ENCODE data around the gene TGOLN2. TPM values are rescaled to one million over a fixed set of nuclear protein-coding genes. Genes with fewer than 3 reads are reported as not detected.

TGOLN2 gene
- total and polyA plus RNA-seq, 4 donors = 56.7 to 114 (median 67.5) TPM

- H3K4me1 ChIP-seq (ENCODE audit: control insufficient read depth in 4 of 4, insufficient read depth in 4 of 4, low read length in 3 of 4) = no peaks in the 10 kb centered on the region
- no peak overlapping the region for H3K27ac ChIP-seq (ENCODE audit: low read depth in 1 of 2, low read length in 2 of 2)
- no peak for DNase-seq (ENCODE audit: low spot score)
- WGBS = 96% methylated on average over 11 of the region's 11 CpGs
- no peak overlapping the region for H3K4me3 ChIP-seq (ENCODE audit: low read depth in 1 of 3, low read length in 3 of 3)
- H3K9me3 ChIP-seq (ENCODE audit: control insufficient read depth in 4 of 4, low read length in 3 of 4) = no peaks in the 10 kb centered on the region
- no peak overlapping the region for H3K9ac ChIP-seq (ENCODE audit: low read depth in 1 of 2, low read length in 2 of 2)
- peaks cover 0 to 6% (median 1%) of the 10 kb centered on the region in 4 donors for H3K36me3 ChIP-seq (ENCODE audit: control insufficient read depth in 4 of 4, insufficient read depth in 3 of 4, low read depth in 1 of 4, low read length in 3 of 4)
- TF ChIP-seq JUND (IDR thresholded peaks at IDR 0.05) (no peak), ZBTB33 (IDR thresholded peaks at IDR 0.05) (no peak), NR2F2 (IDR thresholded peaks at IDR 0.05) (no peak), GABPA (IDR thresholded peaks at IDR 0.05 in 1 of 2, conservative IDR thresholded peaks at IDR 0.05 in 1 of 2) (no peak), SP1 (IDR thresholded peaks at IDR 0.05) (no peak), YY1 (IDR thresholded peaks at IDR 0.05) (no peak), HNF4A (conservative IDR thresholded peaks at IDR 0.05) (no peak)
- no peaks in the 10 kb centered on the region for H3K27me3 ChIP-seq (ENCODE audit: control insufficient read depth in 4 of 4, insufficient read depth in 4 of 4, low read length in 3 of 4)
Measured at GRCh38 chr2:85371045-85371444, 43.3 kb upstream of the TGOLN2 start.

- DNase-seq (ENCODE audit: low spot score) = no peak
- Histone ChIP-seq H3K36me3 (ENCODE audit: control insufficient read depth in 4 of 4, insufficient read depth in 3 of 4, low read depth in 1 of 4, low read length in 3 of 4) (peaks cover 0 to 2% (median 1%) of the 10 kb centered on the region in 4 donors), H3K9me3 (ENCODE audit: control insufficient read depth in 4 of 4, low read length in 3 of 4) (no peaks in the 10 kb centered on the region), H3K27ac (ENCODE audit: low read depth in 1 of 2, low read length in 2 of 2) (no peak overlapping the region), H3K9ac (ENCODE audit: low read depth in 1 of 2, low read length in 2 of 2) (no peak overlapping the region), H3K27me3 (ENCODE audit: control insufficient read depth in 4 of 4, insufficient read depth in 4 of 4, low read length in 3 of 4) (no peaks in the 10 kb centered on the region), H3K4me1 (ENCODE audit: control insufficient read depth in 4 of 4, insufficient read depth in 4 of 4, low read length in 3 of 4) (peaks cover 0 to 7% (median 6%) of the 10 kb centered on the region in 4 donors), H3K4me3 (ENCODE audit: low read depth in 1 of 3, low read length in 3 of 3) (no peak overlapping the region)
- WGBS = 87% methylated on average over 5 of the region's 5 CpGs
- TF ChIP-seq HNF4G (IDR thresholded peaks at IDR 0.05) (no peak), NR2F2 (IDR thresholded peaks at IDR 0.05) (no peak)
- TF ChIP-seq, protein P1, sequence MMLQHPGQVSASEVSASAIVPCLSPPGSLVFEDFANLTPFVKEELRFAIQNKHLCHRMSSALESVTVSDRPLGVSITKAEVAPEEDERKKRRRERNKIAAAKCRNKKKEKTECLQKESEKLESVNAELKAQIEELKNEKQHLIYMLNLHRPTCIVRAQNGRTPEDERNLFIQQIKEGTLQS (IDR thresholded peaks at IDR 0.05) = no peak
Measured at GRCh38 chr2:85369500-85369899, 41.7 kb upstream of the TGOLN2 start.

DNA sequence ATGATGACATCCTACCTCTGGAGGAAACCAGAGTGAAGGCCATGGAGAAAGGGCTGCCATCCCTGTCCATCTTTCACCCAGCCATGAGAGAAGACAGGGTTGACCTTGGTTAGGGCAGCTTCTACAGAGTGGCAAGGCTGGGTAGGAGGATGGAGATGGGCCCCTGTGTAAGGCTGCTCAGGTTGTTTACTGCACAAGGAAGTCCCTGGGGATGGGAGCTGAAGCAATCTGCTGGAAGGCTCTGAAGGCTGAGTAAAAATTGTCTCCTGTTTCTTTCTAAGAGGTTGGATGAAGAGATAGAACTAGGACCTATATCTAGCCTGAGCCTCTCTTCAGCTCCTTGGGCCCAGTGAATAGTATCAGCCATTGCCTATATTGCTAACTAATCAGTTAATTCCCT is 41.1 kb upstream of the TGOLN2 start:
- Histone ChIP-seq H3K9ac (ENCODE audit: low read depth in 1 of 2, low read length in 2 of 2) (no peak overlapping the region), H3K4me1 (ENCODE audit: control insufficient read depth in 4 of 4, insufficient read depth in 4 of 4, low read length in 3 of 4) (peaks cover 0 to 7% (median 6%) of the 10 kb centered on the region in 4 donors), H3K4me3 (ENCODE audit: low read depth in 1 of 3, low read length in 3 of 3) (no peak overlapping the region), H3K9me3 (ENCODE audit: control insufficient read depth in 4 of 4, low read length in 3 of 4) (no peaks in the 10 kb centered on the region), H3K27ac (ENCODE audit: low read depth in 1 of 2, low read length in 2 of 2) (no peak overlapping the region), H3K27me3 (ENCODE audit: control insufficient read depth in 4 of 4, insufficient read depth in 4 of 4, low read length in 3 of 4) (no peaks in the 10 kb centered on the region), H3K36me3 (ENCODE audit: control insufficient read depth in 4 of 4, insufficient read depth in 3 of 4, low read depth in 1 of 4, low read length in 3 of 4) (peaks cover 0 to 2% (median 1%) of the 10 kb centered on the region in 4 donors)
- TF ChIP-seq, protein P2, sequence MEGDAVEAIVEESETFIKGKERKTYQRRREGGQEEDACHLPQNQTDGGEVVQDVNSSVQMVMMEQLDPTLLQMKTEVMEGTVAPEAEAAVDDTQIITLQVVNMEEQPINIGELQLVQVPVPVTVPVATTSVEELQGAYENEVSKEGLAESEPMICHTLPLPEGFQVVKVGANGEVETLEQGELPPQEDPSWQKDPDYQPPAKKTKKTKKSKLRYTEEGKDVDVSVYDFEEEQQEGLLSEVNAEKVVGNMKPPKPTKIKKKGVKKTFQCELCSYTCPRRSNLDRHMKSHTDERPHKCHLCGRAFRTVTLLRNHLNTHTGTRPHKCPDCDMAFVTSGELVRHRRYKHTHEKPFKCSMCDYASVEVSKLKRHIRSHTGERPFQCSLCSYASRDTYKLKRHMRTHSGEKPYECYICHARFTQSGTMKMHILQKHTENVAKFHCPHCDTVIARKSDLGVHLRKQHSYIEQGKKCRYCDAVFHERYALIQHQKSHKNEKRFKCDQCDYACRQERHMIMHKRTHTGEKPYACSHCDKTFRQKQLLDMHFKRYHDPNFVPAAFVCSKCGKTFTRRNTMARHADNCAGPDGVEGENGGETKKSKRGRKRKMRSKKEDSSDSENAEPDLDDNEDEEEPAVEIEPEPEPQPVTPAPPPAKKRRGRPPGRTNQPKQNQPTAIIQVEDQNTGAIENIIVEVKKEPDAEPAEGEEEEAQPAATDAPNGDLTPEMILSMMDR (IDR thresholded peaks at IDR 0.05; ENCODE audit: low read depth, low read length, missing input control) = no peak
- no peak for DNase-seq (ENCODE audit: low spot score)
